NOMO-1 (cell line): ENCODE data around the gene HIVEP2.
A peak's percentile ranks its signal among the peaks of the same experiment; 100 is the strongest.

Experiments
- DNase-seq, 2 experiments: peaks; one replicate each; lab custom pipeline; 2025; ENCODE audit not compliant: unreplicated experiment in 2 of 2; lab: John Stamatoyannopoulos, UW

The HIVEP2 gene

GRCh38 chr6:142796571-142796970 is 148.4 kb downstream of the HIVEP2 start:
- peak; percentile 81 to 90 for DNase-seq

DNA sequence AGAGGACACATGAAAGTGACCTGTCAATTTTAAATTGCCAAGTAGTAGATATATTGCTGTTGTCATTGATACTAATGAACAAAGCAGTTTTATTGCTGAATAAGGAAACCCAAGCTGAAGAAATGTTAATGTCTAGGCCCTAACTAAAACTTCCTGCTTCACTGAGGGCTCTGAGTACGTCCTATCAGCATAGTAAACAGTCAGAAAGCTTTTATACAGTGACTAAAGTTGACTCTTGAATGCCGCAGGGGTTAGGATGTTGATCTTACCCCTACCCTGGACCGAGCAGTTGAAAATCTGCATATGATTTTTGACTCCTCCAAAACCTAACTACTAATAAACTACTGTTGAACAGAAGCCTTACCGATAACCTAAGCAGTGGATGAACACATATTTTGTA is 149.0 kb downstream of the HIVEP2 start:
- no peak for DNase-seq

DNA sequence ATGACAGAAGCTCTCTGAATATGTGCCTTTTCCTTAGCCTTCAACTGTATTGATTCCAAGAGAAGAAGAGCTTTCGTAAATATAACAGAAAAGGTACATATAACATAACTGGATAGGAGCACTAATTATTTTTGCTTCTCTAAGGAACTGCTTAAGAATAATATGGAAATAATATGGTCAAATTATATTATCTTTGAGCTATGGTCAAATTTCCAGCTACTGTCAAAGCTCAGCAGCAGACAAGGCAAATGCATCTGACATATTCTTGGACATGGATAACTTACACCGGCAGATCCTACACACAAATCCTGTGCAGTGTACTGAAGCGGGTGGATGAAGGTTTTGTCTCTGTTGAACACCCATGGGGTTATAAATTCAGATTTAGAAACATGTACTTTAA is 150.6 kb downstream of the HIVEP2 start:
- no peak for DNase-seq

- no peak for DNase-seq
Measured at GRCh38 chr6:142790257-142790656, 154.7 kb downstream of the HIVEP2 start.

GRCh38 chr6:142787422-142787821 is 157.6 kb downstream of the HIVEP2 start:
- DNase-seq, result no peak

GRCh38 chr6:142786476-142786875 is 158.5 kb downstream of the HIVEP2 start:
- DNase-seq, result no peak

DNA sequence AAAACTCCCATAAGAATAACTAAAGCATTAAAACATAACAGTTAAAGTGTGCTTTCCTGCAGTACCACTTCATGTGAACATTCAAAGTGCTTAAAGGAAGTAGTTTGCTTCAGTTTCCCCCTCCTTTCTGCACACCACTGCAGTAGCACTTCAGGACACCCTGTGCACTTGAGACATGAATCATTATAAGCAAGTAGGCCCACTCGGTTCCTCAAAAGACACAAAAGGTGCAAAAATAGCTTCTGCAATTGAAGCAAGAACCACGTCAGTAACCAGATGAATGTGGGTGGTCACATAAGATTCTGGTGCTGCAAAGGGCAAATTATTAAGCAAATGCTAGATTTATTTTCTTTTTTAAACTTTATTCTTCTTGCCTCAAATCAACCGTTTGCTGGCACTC is 160.6 kb downstream of the HIVEP2 start:
- peak; percentile 58 to 93 for DNase-seq

GRCh38 chr6:142783499-142783898 is 161.5 kb downstream of the HIVEP2 start:
- no peak for DNase-seq

- DNase-seq, result no peak
Measured at GRCh38 chr6:142781129-142781528, 163.8 kb downstream of the HIVEP2 start.

- peak in 1 of 2 experiments; percentile 13 for DNase-seq
Measured at GRCh38 chr6:142773859-142774648, 170.9 kb downstream of the HIVEP2 start.

DNA sequence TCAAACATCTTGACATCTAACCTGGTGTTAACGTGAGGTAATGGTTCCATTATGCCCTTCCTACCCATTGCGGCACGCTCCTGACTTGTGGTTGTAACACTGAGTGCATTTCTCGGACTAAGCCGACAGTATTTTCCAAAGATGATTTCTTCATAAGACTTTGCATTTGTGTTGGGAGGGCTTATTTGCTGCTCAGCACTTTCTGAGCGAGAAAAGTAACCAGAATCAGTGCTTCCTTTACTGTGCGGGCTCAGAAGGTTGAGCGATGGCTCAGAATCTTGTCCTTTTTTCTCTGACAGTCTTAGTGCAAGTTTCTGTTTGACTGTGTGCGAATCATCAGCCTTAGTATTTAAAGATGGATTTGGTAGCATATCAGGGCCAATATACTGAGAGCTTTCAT is 171.7 kb downstream of the HIVEP2 start:
- no peak for DNase-seq

DNA sequence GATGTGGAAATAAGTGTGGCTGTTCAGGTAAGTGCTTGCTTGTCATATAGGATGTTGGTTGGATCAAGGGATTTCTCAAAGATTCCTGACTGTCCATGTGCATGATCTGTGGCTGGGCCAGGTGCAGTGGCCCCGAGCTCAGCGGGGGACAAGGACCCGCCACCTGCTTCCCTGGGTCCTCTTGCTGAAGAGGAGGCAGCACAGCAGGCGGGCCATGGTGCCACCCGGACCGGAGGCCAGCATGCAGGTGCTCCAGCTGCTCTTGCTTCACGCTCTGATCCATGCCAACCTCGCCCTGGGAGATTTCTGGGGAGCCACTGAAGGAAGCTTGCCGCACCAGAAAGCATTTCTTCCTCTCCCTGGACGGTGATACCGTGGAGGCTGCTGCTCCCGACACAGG is 173.8 kb downstream of the HIVEP2 start:
- DNase-seq, result no peak

DNA sequence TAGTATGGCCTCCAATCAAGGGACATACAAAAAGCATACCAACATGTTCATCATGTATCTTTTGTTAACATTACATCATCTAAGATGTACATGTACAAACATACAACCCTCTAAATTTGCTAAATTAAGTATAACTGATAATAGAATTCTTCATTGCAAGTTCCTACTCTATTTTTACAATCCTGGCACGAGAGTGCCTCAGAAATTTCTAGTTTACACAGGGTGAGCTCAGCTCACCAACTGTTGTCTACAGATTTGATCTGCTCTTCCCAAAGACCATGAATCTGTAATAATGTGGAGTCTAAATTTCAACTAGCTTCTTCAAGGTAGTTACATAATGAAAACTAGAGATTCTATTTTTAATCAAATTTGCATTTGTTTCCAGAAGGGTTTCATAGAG is 179.7 kb downstream of the HIVEP2 start:
- no peak for DNase-seq

DNA sequence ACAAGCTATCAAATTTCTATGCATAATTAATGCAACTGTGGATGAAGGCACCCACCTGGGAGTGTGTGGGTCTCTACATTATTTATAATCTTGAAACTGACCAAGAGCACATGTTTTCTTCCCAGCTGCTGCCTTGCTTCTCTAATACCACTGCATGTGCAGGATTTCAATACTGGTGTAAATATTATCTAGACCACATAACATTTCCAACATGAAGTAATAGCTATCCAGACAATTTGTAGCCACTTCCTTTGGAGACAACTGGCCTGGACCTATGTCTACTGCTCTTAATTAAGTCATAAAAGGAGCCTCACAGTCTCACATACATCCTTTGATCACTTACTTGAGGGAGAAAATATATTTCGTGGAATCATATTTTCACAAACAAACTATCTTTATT is 180.7 kb downstream of the HIVEP2 start:
- no peak for DNase-seq

- DNase-seq, result no peak
Measured at GRCh38 chr6:142763205-142763604, 181.8 kb downstream of the HIVEP2 start.

- no peak for DNase-seq
Measured at GRCh38 chr6:142761756-142762155, 183.2 kb downstream of the HIVEP2 start.

GRCh38 chr6:142760152-142760551 is 184.8 kb downstream of the HIVEP2 start:
- DNase-seq, result no peak

DNA sequence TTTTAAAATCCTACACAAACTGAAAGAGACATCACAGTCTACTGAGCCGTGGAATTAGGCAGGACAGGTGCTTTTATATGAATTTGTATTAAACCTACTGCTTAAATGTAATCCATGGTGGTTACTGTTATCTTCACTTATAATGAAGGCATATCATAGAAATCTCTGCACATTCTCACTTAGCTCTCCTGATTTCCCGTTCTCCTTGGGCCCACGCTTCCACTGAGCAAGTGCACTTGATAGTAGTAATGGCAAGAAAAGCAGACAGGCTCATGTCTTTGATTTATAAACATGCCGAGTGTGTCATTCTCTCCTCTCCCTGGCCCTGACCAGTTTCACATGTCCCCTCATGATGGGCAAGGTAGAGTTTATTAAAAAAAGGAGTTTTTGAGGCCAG is 186.3 kb downstream of the HIVEP2 start:
- no peak for DNase-seq

- DNase-seq, result no peak
Measured at GRCh38 chr6:142757852-142758628, 186.9 kb downstream of the HIVEP2 start.

GRCh38 chr6:142756215-142756630 is 188.8 kb downstream of the HIVEP2 start:
- DNase-seq, result no peak

- DNase-seq, result no peak
Measured at GRCh38 chr6:142753196-142753595, 191.8 kb downstream of the HIVEP2 start.

GRCh38 chr6:142752348-142752747 is 192.6 kb downstream of the HIVEP2 start:
- DNase-seq, result no peak
